GM12878 (cell line): ENCODE measurements around the gene RIMBP2. TPM values are rescaled to one million over a fixed set of nuclear protein-coding genes. Genes with fewer than 3 reads are reported as not detected.

Experiments
- ATAC-seq: fragments of 200-7000 bp; cut with Tn5 transposase; 3 replicates; pipeline ENCODE4 v1.9.1; 2020; ENCODE audit warnings: mild to moderate bottlenecking, moderate library complexity
- BruUV-seq: library from RNA; stranded (reverse); fragments of 400-500 nt; replicated peaks from 2 replicates; lab custom pipeline; 2021; lab: Mats Ljungman, UMichigan
- CTCF ChIA-PET: fragments of 300-600 bp; sonication (Branson Sonifier 250); formaldehyde crosslinking; extraction: SDS; loops from one replicate; lab custom pipeline; 2021; ENCODE audit warnings: inconsistent platforms; lab: Yijun Ruan, JAX
- POLR2A ChIA-PET: fragments of 350-600 bp; formaldehyde crosslinking; extraction: SDS; loops from one replicate; lab custom pipeline; 2021; ENCODE audit warnings: inconsistent platforms; lab: Charles Lee
- RAD21 ChIA-PET: fragments of 300-600 bp; sonication (Branson Sonifier 250); formaldehyde crosslinking; loops from one replicate; lab custom pipeline; 2023; ENCODE audit warnings: antibody characterized with exemption; ENCODE audit not compliant: unreplicated experiment; lab: Charles Lee
- SMC1A ChIA-PET: fragments of 300-600 bp; sonication (Branson Sonifier 250); formaldehyde crosslinking; loops from one replicate; lab custom pipeline; 2023; ENCODE audit not compliant: unreplicated experiment, uncharacterized antibody; lab: Charles Lee
- DNase-seq: peaks from one replicate; pipeline ENCODE4 v3.0.0-alpha.2; 2011; ENCODE audit warnings: low read depth, low spot score
- FAIRE-seq: peaks from 3 replicates; lab custom pipeline; 2011; peaks lifted over from hg19 to GRCh38; lab: Jason Lieb, UNC
- H2AFZ ChIP-seq: 2 replicates; pipeline ENCODE4 v1.6.0; 2011; ENCODE audit warnings: low read depth, low read length, control low read depth; ENCODE audit not compliant: control insufficient read depth
- H3K27ac ChIP-seq: 2 replicates; pipeline ENCODE4 v1.5.1; 2011; ENCODE audit warnings: control low read depth; ENCODE audit not compliant: control insufficient read depth, insufficient read depth
- H3K27me3 ChIP-seq, 2 experiments: replicated peaks in 1 of 2; 2 replicates each; pipeline versions ENCODE4 v1.6.0 to v1.6.1; 2011; ENCODE audit warnings: low read length in 1 of 2; ENCODE audit not compliant: control insufficient read depth in 2 of 2, insufficient read depth in 2 of 2
- H3K36me3 ChIP-seq, 2 experiments: 2 replicates each; pipeline ENCODE4 v1.5.1; 2011; ENCODE audit warnings: low read length in 1 of 2; ENCODE audit not compliant: control insufficient read depth in 2 of 2, insufficient read depth in 2 of 2
- H3K4me1 ChIP-seq: 2 replicates; pipeline ENCODE4 v1.6.1; 2011; ENCODE audit warnings: mild to moderate bottlenecking, low read length, moderate library complexity, mixed read lengths; ENCODE audit not compliant: control insufficient read depth, insufficient read depth
- H3K4me2 ChIP-seq: 2 replicates; pipeline ENCODE4 v1.6.0; 2011; ENCODE audit warnings: control low read depth; ENCODE audit not compliant: control insufficient read depth, insufficient read depth
- H3K4me3 ChIP-seq: fragments of 200-600 bp; sonication (generic); 2 replicates; pipeline ENCODE4 v1.5.1; 2016
- H3K79me2 ChIP-seq: 2 replicates; pipeline ENCODE4 v1.6.0; 2011; ENCODE audit warnings: low read length; ENCODE audit not compliant: control insufficient read depth, insufficient read depth
- H3K9ac ChIP-seq: 2 replicates; pipeline ENCODE4 v1.8.0; 2011; ENCODE audit warnings: low read length, control low read depth, mixed read lengths; ENCODE audit not compliant: control insufficient read depth, insufficient read depth
- H3K9me3 ChIP-seq: replicated peaks from 3 replicates; pipeline ENCODE4 v1.5.1; 2011; ENCODE audit warnings: mild to moderate bottlenecking, low read length; ENCODE audit not compliant: control insufficient read depth, insufficient read depth
- H4K20me1 ChIP-seq: 2 replicates; pipeline ENCODE4 v1.6.0; 2011; ENCODE audit not compliant: control insufficient read depth, insufficient read depth
- BACH1 ChIP-seq: fragments of 450-650 bp; IDR thresholded peaks from 2 replicates; pipeline ENCODE4 v1.6.1; 2017; ENCODE audit warnings: mild to moderate bottlenecking, borderline replicate concordance
- CREB1 ChIP-seq: IDR thresholded peaks from 2 replicates; pipeline ENCODE4 v1.6.1; 2012; ENCODE audit warnings: low read depth, mild to moderate bottlenecking, inconsistent platforms
- DPF2 ChIP-seq: fragments of 450-650 bp; IDR thresholded peaks from 2 replicates; pipeline ENCODE4 v1.6.1; 2017; ENCODE audit warnings: mild to moderate bottlenecking
- EED ChIP-seq: sonication (generic); IDR thresholded peaks from 2 replicates; pipeline ENCODE4 v1.6.1; 2016; ENCODE audit warnings: antibody characterized with exemption, low read depth
- EP300 ChIP-seq, 2 experiments: fragments of 150-350 bp in 1 of 2; IDR thresholded peaks; 2 replicates each; pipeline ENCODE4 v1.6.1; 2011 to 2012; ENCODE audit warnings: low read depth in 2 of 2, low read length in 2 of 2, borderline replicate concordance in 1 of 2, improper control_type of control experiment in 1 of 2, inconsistent platforms in 1 of 2; ENCODE audit not compliant: control insufficient read depth in 1 of 2
- FOS ChIP-seq: IDR thresholded peaks from 3 replicates; pipeline ENCODE4 v1.6.1; 2011; ENCODE audit warnings: borderline replicate concordance; ENCODE audit not compliant: insufficient read length; ENCODE audit errors: extremely low read depth
- FOXK2 ChIP-seq: fragments of 450-650 bp; IDR thresholded peaks from 2 replicates; pipeline ENCODE4 v1.6.1; 2017; ENCODE audit warnings: mild to moderate bottlenecking, moderate library complexity
- HDAC6 ChIP-seq: fragments of 200-600 bp; sonication (generic); IDR thresholded peaks from one replicate; pipeline ENCODE4 v1.8.0; 2017; ENCODE audit warnings: antibody characterized with exemption; ENCODE audit not compliant: unreplicated experiment
- MLLT1 ChIP-seq: fragments of 450-650 bp; IDR thresholded peaks from 2 replicates; pipeline ENCODE4 v1.6.1; 2016; ENCODE audit warnings: mild to moderate bottlenecking
- NR2C2 ChIP-seq: IDR thresholded peaks from 2 replicates; pipeline ENCODE4 v1.6.1; 2011; ENCODE audit warnings: borderline replicate concordance, low read depth; ENCODE audit not compliant: control insufficient read depth, insufficient read length
- POLR2A ChIP-seq: IDR thresholded peaks from 2 replicates; pipeline ENCODE4 v1.6.1; 2011; ENCODE audit warnings: low read depth, mild to moderate bottlenecking, low read length
- POLR2AphosphoS5 ChIP-seq: IDR thresholded peaks from 2 replicates; pipeline ENCODE4 v1.6.1; 2011; ENCODE audit warnings: mild to moderate bottlenecking, low read length, inconsistent platforms
- RELB ChIP-seq: fragments of 450-650 bp; IDR thresholded peaks from 2 replicates; pipeline ENCODE4 v1.6.1; 2017; ENCODE audit warnings: low read depth, mild to moderate bottlenecking, moderate library complexity
- SKIL ChIP-seq: fragments of 450-650 bp; IDR thresholded peaks from 2 replicates; pipeline ENCODE4 v1.6.1; 2017; ENCODE audit warnings: mild to moderate bottlenecking, low read depth, inconsistent platforms; ENCODE audit not compliant: poor library complexity, severe bottlenecking
- SRF ChIP-seq, 2 experiments: IDR thresholded peaks; 2 replicates each; pipeline ENCODE4 v1.6.1; 2011; ENCODE audit warnings: low read depth in 2 of 2, low read length in 2 of 2, mild to moderate bottlenecking in 1 of 2, moderate library complexity in 1 of 2
- USF1 ChIP-seq: IDR thresholded peaks from 2 replicates; pipeline ENCODE4 v1.6.1; 2011; ENCODE audit warnings: borderline replicate concordance, low read depth, mild to moderate bottlenecking, moderate library complexity, mixed read lengths, low read length; ENCODE audit not compliant: insufficient read depth; ENCODE audit errors: extremely low read length
- WGBS: methylation state at CpG from one replicate; pipeline ENCODE4 v1.1.6; 2016; ENCODE audit warnings: low lambda C conversion rate; ENCODE audit not compliant: insufficient replicate concordance, insufficient coverage; ENCODE audit errors: missing lambda C conversion rate; 5-methylcytosine and 5-hydroxymethylcytosine counted together
- in situ Hi-C: fragments of 300-500 bp; cut with MboI; formaldehyde crosslinking; loops from 9 replicates; pipeline ENCODE4 v1.14.3; 2018; ENCODE audit warnings: mixed read lengths
- intact Hi-C: fragments of 100-400 bp; cut with micrococcal nuclease; formaldehyde crosslinking; loops from one replicate; pipeline ENCODE4 v1.14.2; 2022; ENCODE audit not compliant: unreplicated experiment
- polyA plus RNA-seq, 11 experiments: library from polyadenylated mRNA; depleted of rRNA in 4 of 11; unstranded in 6 of 11; stranded (reverse) in 5 of 11; fragments of >200 nt; fragmentation: Nextera tagmentation in 4 of 11; fragmentation: Illumina TruSeq in 1 of 11; extraction: Ambion mirVana in 4 of 11; extraction: Trizol in 1 of 11; gene quantifications; 1 replicate in 1 of 11; 2 replicates in 10 of 11; pipeline versions ENCODE4 v1.2.1 to v1.2.3, GENCODE V29; 2011 to 2016; ENCODE audit warnings: inconsistent platforms in 2 of 11, missing spikeins in 2 of 11, low read depth in 1 of 11
- total RNA-seq, 4 experiments: library from RNA; depleted of rRNA in 3 of 4; stranded (reverse); fragments of >200 nt in 3 of 4; fragmentation: Illumina TruSeq in 1 of 4; extraction: Trizol in 1 of 4; gene quantifications; 2 replicates each; pipeline versions ENCODE4 v1.2.1 to v1.2.3, GENCODE V29; 2013 to 2021

The RIMBP2 gene
- total and polyA plus RNA-seq, 10 of the 15 experiments (the other 5 are each of a cell fraction or from before 2014, with no cell fraction given), result 0.04 to 2.9 (median 0.07) TPM; not detected in 1

- BruUV-seq, result no TSS peak
- H3K4me1 ChIP-seq, result no peaks in the 10 kb centered on the region; the same call in 1 of the 2 replicates
- no peak overlapping the region for H3K27ac ChIP-seq
- ATAC-seq, result no peak
- DNase-seq, result no peak
- H3K27me3 ChIP-seq, result no peaks in the 10 kb centered on the region
- no peaks in the 10 kb centered on the region for H3K79me2 ChIP-seq
- H4K20me1 ChIP-seq, result no peaks in the 10 kb centered on the region
- intact Hi-C loops, result no loop called here
- no peak overlapping the region for H3K4me2 ChIP-seq
- ChIA-PET SMC1A (interaction anchor here (0.7 kb wide), 1 partner anchor 261 kb away, joined by 3 read pairs; no protein-coding TSS in a partner anchor), POLR2A (no interaction called here), RAD21 (no interaction called here), CTCF (no interaction called here)
- no peak overlapping the region for H3K4me3 ChIP-seq
- H3K36me3 ChIP-seq, result no peaks in the 10 kb centered on the region
- no peak for FAIRE-seq
- 62% methylated on average over 22 of the region's 22 CpGs for WGBS
- no peak overlapping the region for H3K9ac ChIP-seq
- H3K9me3 ChIP-seq, result no peaks in the 10 kb centered on the region
- in situ Hi-C loops, result no loop called here
- H2AFZ ChIP-seq, result no peak overlapping the region
- no peak for TF ChIP-seq MLLT1
- TF ChIP-seq BACH1, result no peak
- TF ChIP-seq POLR2A, result no peak
- no peak for TF ChIP-seq DPF2
- no peak for TF ChIP-seq FOS
- TF ChIP-seq SKIL, result no peak
- TF ChIP-seq SRF (IDR thresholded peaks at IDR 0.05; ENCODE audit: low read depth in 2 of 2, low read length in 2 of 2), result no peak
- TF ChIP-seq FOXK2, result no peak
- no peak for TF ChIP-seq HDAC6
- TF ChIP-seq USF1, result no peak
- no peak for TF ChIP-seq CREB1
- TF ChIP-seq EP300 (IDR thresholded peaks at IDR 0.05; ENCODE audit: borderline replicate concordance in 1 of 2, control insufficient read depth in 1 of 2, low read depth in 2 of 2, low read length in 2 of 2), result no peak
- no peak for TF ChIP-seq RELB
- no peak for TF ChIP-seq EED
- no peak for TF ChIP-seq POLR2AphosphoS5
- TF ChIP-seq NR2C2, result no peak
Observed at GRCh38 chr12:130485291-130486145, 230.6 kb downstream of the RIMBP2 start.
